Left hindlimb (tissue), 1 donor: ENCODE data around the gene CYB5R4.

Experiments
- DNase-seq: peaks from one replicate; pipeline ENCODE4 v3.0.0-alpha.2; 2018

Gene CYB5R4

GRCh38 chr6:83859410-83860358 is at the start of gene CYB5R4:
CYB5R4 (plus strand) TSS chr6:83859689; CDS start chr6:83859783, 94 bp downstream.
- peak; percentile 95 for DNase-seq

GRCh38 chr6:83812595-83812994 is 46.9 kb upstream of the CYB5R4 start:
- DNase-seq = no peak

GRCh38 chr6:83815631-83816272 is 43.7 kb upstream of the CYB5R4 start:
- DNase-seq = no peak

- DNase-seq = no peak
Observed at GRCh38 chr6:83822629-83823169, 36.8 kb upstream of the CYB5R4 start.

GRCh38 chr6:83824388-83824801 is 35.1 kb upstream of the CYB5R4 start:
- DNase-seq = no peak

- DNase-seq = no peak
Observed at GRCh38 chr6:83824831-83825230, 34.7 kb upstream of the CYB5R4 start.

GRCh38 chr6:83827050-83827449 is 32.4 kb upstream of the CYB5R4 start:
- no peak for DNase-seq

- no peak for DNase-seq
Observed at GRCh38 chr6:83838727-83839126, 20.8 kb upstream of the CYB5R4 start.

- DNase-seq = no peak
Observed at GRCh38 chr6:83844170-83844569, 15.3 kb upstream of the CYB5R4 start.

GRCh38 chr6:83846291-83846690 is 13.2 kb upstream of the CYB5R4 start:
- DNase-seq = no peak

GRCh38 chr6:83847179-83847578 is 12.3 kb upstream of the CYB5R4 start:
- no peak for DNase-seq

GRCh38 chr6:83849127-83849526 is 10.4 kb upstream of the CYB5R4 start:
- DNase-seq = no peak

GRCh38 chr6:83849610-83850009 is 9.9 kb upstream of the CYB5R4 start:
- no peak for DNase-seq

GRCh38 chr6:83852528-83853177 is 6.8 kb upstream of the CYB5R4 start:
- no peak for DNase-seq

- DNase-seq = peak; percentile 54
Observed at GRCh38 chr6:83853178-83854000, 6.1 kb upstream of the CYB5R4 start, which contains the start of gene RIPPLY2. RIPPLY2 (plus strand) TSS chr6:83853360; CDS start chr6:83853417, 57 bp downstream.

GRCh38 chr6:83854001-83854501 is 5.4 kb upstream of the CYB5R4 start:
- no peak for DNase-seq

- DNase-seq = no peak
Observed at GRCh38 chr6:83854766-83855165, 4.7 kb upstream of the CYB5R4 start.

- no peak for DNase-seq
Observed at GRCh38 chr6:83860359-83860755, 868 bp downstream of the CYB5R4 start.

- no peak for DNase-seq
Observed at GRCh38 chr6:83860782-83861495, 1.4 kb downstream of the CYB5R4 start.

- no peak for DNase-seq
Observed at GRCh38 chr6:83862776-83863471, 3.4 kb downstream of the CYB5R4 start.

- no peak for DNase-seq
Observed at GRCh38 chr6:83867043-83867442, 7.6 kb downstream of the CYB5R4 start.
